ENCODE data around the gene TTLL7. TPM values are rescaled to one million over a fixed set of nuclear protein-coding genes. Genes with fewer than 3 reads are reported as not detected.

The TTLL7 gene
- total RNA-seq, 2 experiments from 2014 or later, result not detected

DNA sequence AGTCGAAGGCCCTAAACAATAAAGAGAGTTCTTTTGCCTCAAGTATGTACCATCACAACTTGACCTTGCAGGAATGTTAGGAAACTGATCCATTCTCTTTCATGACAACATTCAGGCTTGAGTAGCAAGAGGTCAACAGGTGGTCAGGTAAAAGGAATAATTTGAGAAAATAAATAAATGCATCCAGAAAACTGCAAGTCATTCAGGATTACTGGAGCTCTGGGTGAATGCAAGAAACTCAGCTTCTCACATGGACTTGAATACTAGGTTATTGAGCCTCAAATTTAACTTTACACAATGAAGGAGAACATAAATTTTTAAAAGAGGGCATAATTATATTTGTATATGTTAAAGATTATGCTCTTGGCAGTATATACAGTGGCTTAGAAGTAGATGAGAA is 76.5 kb downstream of the TTLL7 start:
- H3K9me3 ChIP-seq (ENCODE audit: control insufficient read depth in 1 of 2, insufficient read depth in 1 of 2, low read length in 2 of 2), result no peaks in the 10 kb centered on the region
- no peak overlapping the region for H3K4me3 Mint-ChIP-seq
- TF ChIP-seq, protein P1, sequence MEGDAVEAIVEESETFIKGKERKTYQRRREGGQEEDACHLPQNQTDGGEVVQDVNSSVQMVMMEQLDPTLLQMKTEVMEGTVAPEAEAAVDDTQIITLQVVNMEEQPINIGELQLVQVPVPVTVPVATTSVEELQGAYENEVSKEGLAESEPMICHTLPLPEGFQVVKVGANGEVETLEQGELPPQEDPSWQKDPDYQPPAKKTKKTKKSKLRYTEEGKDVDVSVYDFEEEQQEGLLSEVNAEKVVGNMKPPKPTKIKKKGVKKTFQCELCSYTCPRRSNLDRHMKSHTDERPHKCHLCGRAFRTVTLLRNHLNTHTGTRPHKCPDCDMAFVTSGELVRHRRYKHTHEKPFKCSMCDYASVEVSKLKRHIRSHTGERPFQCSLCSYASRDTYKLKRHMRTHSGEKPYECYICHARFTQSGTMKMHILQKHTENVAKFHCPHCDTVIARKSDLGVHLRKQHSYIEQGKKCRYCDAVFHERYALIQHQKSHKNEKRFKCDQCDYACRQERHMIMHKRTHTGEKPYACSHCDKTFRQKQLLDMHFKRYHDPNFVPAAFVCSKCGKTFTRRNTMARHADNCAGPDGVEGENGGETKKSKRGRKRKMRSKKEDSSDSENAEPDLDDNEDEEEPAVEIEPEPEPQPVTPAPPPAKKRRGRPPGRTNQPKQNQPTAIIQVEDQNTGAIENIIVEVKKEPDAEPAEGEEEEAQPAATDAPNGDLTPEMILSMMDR (IDR thresholded peaks at IDR 0.05), result no peak
- H3K4me1 Mint-ChIP-seq (ENCODE audit: low read depth), result no peaks in the 10 kb centered on the region
- intact Hi-C loops (cut with DNase I, micrococcal nuclease), result loop anchor here in 1 of 2 experiments (5.0 kb wide), 1 partner anchor 835 kb away; no protein-coding TSS in a partner anchor
- ATAC-seq (ENCODE audit: poor library complexity), result no peak
- no peak overlapping the region for H3K4me3 ChIP-seq (ENCODE audit: low read length)
- H3K9me3 Mint-ChIP-seq, result no peaks in the 10 kb centered on the region
- H3K27ac Mint-ChIP-seq, result no peak overlapping the region
- no peaks in the 10 kb centered on the region for H3K36me3 ChIP-seq (ENCODE audit: insufficient read depth, low read length)
- no peak for DNase-seq
- no peaks in the 10 kb centered on the region for H3K36me3 Mint-ChIP-seq (ENCODE audit: low read depth)
- H3K27me3 ChIP-seq (ENCODE audit: control insufficient read depth in 1 of 2, insufficient read depth in 2 of 2, low read length in 2 of 2), result peaks cover 0 to 4% of the 10 kb centered on the region in 2 experiments
- no peak overlapping the region for H3K27ac ChIP-seq (ENCODE audit: low read depth in 1 of 2, low read length in 2 of 2)
- H3K27me3 Mint-ChIP-seq, result peaks cover 6% of the 10 kb centered on the region
- ChIA-PET CTCF (no interaction called here), POLR2A (no interaction called here)
- no peaks in the 10 kb centered on the region for H3K4me1 ChIP-seq (ENCODE audit: insufficient read depth, low read length)

DNA sequence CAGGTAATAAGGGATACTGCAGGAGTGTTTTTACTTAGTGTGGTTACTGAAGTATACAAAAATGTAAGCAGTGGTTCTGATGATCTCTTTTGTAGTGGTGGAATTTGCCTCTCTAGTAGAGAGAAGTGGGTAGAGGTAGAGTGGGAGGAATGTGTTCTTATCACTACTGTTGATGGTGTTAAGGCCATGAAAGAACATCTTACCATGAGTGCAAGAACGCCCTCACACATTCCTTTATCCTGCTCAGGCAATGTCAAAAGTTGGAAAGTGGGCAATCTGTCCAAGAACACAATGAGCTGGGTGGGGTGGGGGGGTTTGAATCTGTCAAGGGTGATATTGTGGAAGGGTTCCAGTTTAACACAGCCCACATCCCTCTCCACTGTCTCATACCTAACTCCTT is 78.6 kb downstream of the TTLL7 start:
- Mint-ChIP-seq H3K9me3 (no peaks in the 10 kb centered on the region), H3K36me3 (ENCODE audit: low read depth) (no peaks in the 10 kb centered on the region), H3K4me1 (ENCODE audit: low read depth) (no peaks in the 10 kb centered on the region), H3K27me3 (peaks cover 6% of the 10 kb centered on the region), H3K4me3 (no peak overlapping the region), H3K27ac (no peak overlapping the region)
- TF ChIP-seq, protein P1 (IDR thresholded peaks at IDR 0.05), result no peak
- ChIA-PET CTCF (no interaction called here), POLR2A (no interaction called here)
- Histone ChIP-seq H3K36me3 (ENCODE audit: insufficient read depth, low read length) (no peaks in the 10 kb centered on the region), H3K4me1 (ENCODE audit: insufficient read depth, low read length) (no peaks in the 10 kb centered on the region), H3K4me3 (ENCODE audit: low read length) (no peak overlapping the region), H3K27ac (ENCODE audit: low read depth in 1 of 2, low read length in 2 of 2) (no peak overlapping the region), H3K9me3 (ENCODE audit: control insufficient read depth in 1 of 2, insufficient read depth in 1 of 2, low read length in 2 of 2) (no peaks in the 10 kb centered on the region), H3K27me3 (ENCODE audit: control insufficient read depth in 1 of 2, insufficient read depth in 2 of 2, low read length in 2 of 2) (peaks cover 0 to 4% of the 10 kb centered on the region in 2 experiments)
- no peak for DNase-seq
- intact Hi-C loops (cut with DNase I, micrococcal nuclease), result loop anchor here in 1 of 2 experiments (5.0 kb wide), 1 partner anchor 837 kb away; no protein-coding TSS in a partner anchor
- ATAC-seq (ENCODE audit: poor library complexity), result no peak

DNA sequence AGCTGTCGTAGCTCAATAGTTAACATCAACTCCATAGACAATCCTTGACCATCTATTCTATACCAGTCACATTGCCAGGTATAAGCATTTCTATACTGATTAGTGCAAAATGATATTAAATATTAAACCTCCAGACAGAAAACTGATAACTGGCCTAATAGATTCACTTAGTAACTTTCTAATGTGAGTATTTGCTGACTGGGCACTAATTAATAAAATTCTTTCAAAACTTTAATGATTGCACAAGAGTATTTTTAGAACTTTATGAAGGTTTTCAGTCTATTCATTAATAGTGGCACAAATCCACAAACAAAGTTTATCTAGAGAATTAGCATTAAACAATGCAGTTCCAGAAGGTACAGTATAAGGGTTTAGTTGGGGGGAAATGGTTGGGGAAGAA is 79.1 kb downstream of the TTLL7 start:
- ATAC-seq (ENCODE audit: poor library complexity) (no peak), DNase-seq (no peak)
- Histone ChIP-seq H3K4me1 (ENCODE audit: insufficient read depth, low read length) (no peaks in the 10 kb centered on the region), H3K27ac (ENCODE audit: low read depth in 1 of 2, low read length in 2 of 2) (no peak overlapping the region), H3K9me3 (ENCODE audit: control insufficient read depth in 1 of 2, insufficient read depth in 1 of 2, low read length in 2 of 2) (no peaks in the 10 kb centered on the region), H3K4me3 (ENCODE audit: low read length) (no peak overlapping the region), H3K36me3 (ENCODE audit: insufficient read depth, low read length) (no peaks in the 10 kb centered on the region), H3K27me3 (ENCODE audit: control insufficient read depth in 1 of 2, insufficient read depth in 2 of 2, low read length in 2 of 2) (peaks cover 0 to 5% of the 10 kb centered on the region in 2 experiments)
- H3K27me3 Mint-ChIP-seq, result peaks cover 8% of the 10 kb centered on the region
- H3K4me3 Mint-ChIP-seq, result no peak overlapping the region
- intact Hi-C loops (cut with DNase I, micrococcal nuclease), result loop anchor here in 1 of 2 experiments (5.0 kb wide), 1 partner anchor 837 kb away; no protein-coding TSS in a partner anchor
- TF ChIP-seq, protein P1 (IDR thresholded peaks at IDR 0.05), result no peak
- H3K36me3 Mint-ChIP-seq (ENCODE audit: low read depth), result no peaks in the 10 kb centered on the region
- ChIA-PET POLR2A (no interaction called here), CTCF (interaction anchor here (1.2 kb wide), 1 partner anchor 12 kb away, joined by 3 read pairs; no protein-coding TSS in a partner anchor)
- H3K4me1 Mint-ChIP-seq (ENCODE audit: low read depth), result no peaks in the 10 kb centered on the region
- H3K9me3 Mint-ChIP-seq, result no peaks in the 10 kb centered on the region
- H3K27ac Mint-ChIP-seq, result no peak overlapping the region

Measured in CD4-positive, alpha-beta T cell (primary cell).